Osteoblast (primary cell): Measurements from ENCODE around the gene TCP11L2. TPM values are rescaled to one million over a fixed set of nuclear protein-coding genes. Genes with fewer than 3 reads are reported as not detected.

ENCODE experiments used
- DNase-seq: peaks from one replicate; pipeline ENCODE4 v3.0.0; 2011; ENCODE audit warnings: low spot score, mixed read lengths; ENCODE audit not compliant: insufficient read length; ENCODE audit errors: missing footprints
- H2AFZ ChIP-seq: 2 replicates; pipeline ENCODE4 v1.6.0; 2011; ENCODE audit warnings: mild to moderate bottlenecking, low read length
- H3K27ac ChIP-seq: 2 replicates; pipeline ENCODE4 v1.5.1; 2011; ENCODE audit warnings: mild to moderate bottlenecking, low read depth, low read length, moderate library complexity
- H3K27me3 ChIP-seq: 2 replicates; pipeline ENCODE4 v1.6.0; 2012; ENCODE audit warnings: mild to moderate bottlenecking, control low read depth, inconsistent platforms, low read length, moderate library complexity; ENCODE audit not compliant: insufficient read depth
- H3K36me3 ChIP-seq: 2 replicates; pipeline ENCODE4 v1.5.1; 2011; ENCODE audit warnings: mild to moderate bottlenecking, low read length, control low read depth, moderate library complexity; ENCODE audit not compliant: insufficient read depth
- H3K4me1 ChIP-seq: 2 replicates; pipeline ENCODE4 v1.5.1; 2011; ENCODE audit warnings: mild to moderate bottlenecking, low read length, control low read depth, moderate library complexity; ENCODE audit not compliant: insufficient read depth
- H3K4me2 ChIP-seq: 2 replicates; pipeline ENCODE4 v1.6.0; 2011; ENCODE audit warnings: mild to moderate bottlenecking, low read length; ENCODE audit not compliant: insufficient read depth
- H3K4me3 ChIP-seq: fragments of 200-600 bp; sonication (generic); 3 replicates; pipeline ENCODE4 v1.5.1; 2012; ENCODE audit warnings: mild to moderate bottlenecking, low read length, inconsistent platforms; ENCODE audit not compliant: insufficient read depth
- H3K79me2 ChIP-seq: 2 replicates; pipeline ENCODE4 v1.6.0; 2012; ENCODE audit warnings: mild to moderate bottlenecking, low read length, control low read depth, inconsistent platforms; ENCODE audit not compliant: insufficient read depth
- H3K9me3 ChIP-seq: 2 replicates; pipeline ENCODE4 v1.5.1; 2011; ENCODE audit warnings: low read depth, low read length, control low read depth
- H4K20me1 ChIP-seq: 2 replicates; pipeline ENCODE4 v1.6.0; 2012; ENCODE audit warnings: mild to moderate bottlenecking, low read length, control low read depth; ENCODE audit not compliant: insufficient read depth
- CTCF ChIP-seq: IDR thresholded peaks from 2 replicates; pipeline ENCODE4 v1.5.1; 2011; ENCODE audit warnings: mild to moderate bottlenecking, low read depth, low read length, moderate library complexity; ENCODE audit errors: extremely low read depth
- total RNA-seq: library from RNA; depleted of rRNA; stranded (reverse); fragments of >200 nt; gene quantifications from 2 replicates; pipeline ENCODE4 v1.2.3, GENCODE V29; 2012

The TCP11L2 gene
- total RNA-seq, 1 donor = 109 TPM

DNA sequence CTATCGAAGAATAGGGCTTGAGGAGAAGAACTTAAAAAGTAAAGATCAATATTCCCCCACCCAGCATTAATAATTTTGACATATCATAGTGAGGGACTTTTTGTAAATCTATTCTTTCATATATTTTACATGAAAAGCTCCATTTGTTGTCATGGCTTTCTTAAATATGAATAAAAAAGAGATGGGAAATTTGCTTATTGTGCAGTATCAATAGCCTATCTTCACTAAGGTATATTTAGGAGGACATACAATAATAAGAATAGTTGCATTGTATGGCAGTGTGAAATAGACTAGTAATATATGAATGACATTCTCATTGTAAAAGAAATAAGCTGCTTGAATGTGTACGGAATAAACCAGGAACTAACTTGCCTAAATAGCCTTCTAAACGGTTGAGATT, 5.5 kb upstream of the TCP11L2 start:
- DNase-seq = no peak
- H3K9me3 ChIP-seq = no peaks in the 10 kb centered on the region
- H3K27ac ChIP-seq = no peak overlapping the region
- no peak overlapping the region for H3K4me3 ChIP-seq
- no peak overlapping the region for H2AFZ ChIP-seq
- H3K4me2 ChIP-seq = no peak overlapping the region
- H3K27me3 ChIP-seq = no peaks in the 10 kb centered on the region
- no peak for TF ChIP-seq CTCF
- no peaks in the 10 kb centered on the region for H3K36me3 ChIP-seq
- peaks cover 24% of the 10 kb centered on the region for H3K4me1 ChIP-seq
- H4K20me1 ChIP-seq = no peaks in the 10 kb centered on the region
- no peaks in the 10 kb centered on the region for H3K79me2 ChIP-seq

GRCh38 chr12:106297681-106298080, 4.9 kb upstream of the TCP11L2 start:
- Histone ChIP-seq H3K4me1 (peaks cover 24% of the 10 kb centered on the region), H4K20me1 (no peaks in the 10 kb centered on the region), H2AFZ (no peak overlapping the region), H3K27ac (no peak overlapping the region), H3K4me3 (no peak overlapping the region), H3K36me3 (no peaks in the 10 kb centered on the region), H3K9me3 (no peaks in the 10 kb centered on the region), H3K79me2 (no peaks in the 10 kb centered on the region), H3K4me2 (no peak overlapping the region), H3K27me3 (no peaks in the 10 kb centered on the region)
- no peak for DNase-seq
- TF ChIP-seq CTCF = no peak

- peak overlapping the region; percentile 27 for H2AFZ ChIP-seq
- H3K27ac ChIP-seq = no peak overlapping the region
- DNase-seq = no peak
- H3K79me2 ChIP-seq = peaks cover 7% of the 10 kb centered on the region
- H3K4me3 ChIP-seq = no peak overlapping the region
- H3K9me3 ChIP-seq = no peaks in the 10 kb centered on the region
- peaks cover 24% of the 10 kb centered on the region for H3K4me1 ChIP-seq
- H3K4me2 ChIP-seq = no peak overlapping the region
- H3K36me3 ChIP-seq = no peaks in the 10 kb centered on the region
- H4K20me1 ChIP-seq = no peaks in the 10 kb centered on the region
- no peak for TF ChIP-seq CTCF
- H3K27me3 ChIP-seq = no peaks in the 10 kb centered on the region
These were observed 3.2 kb upstream of the TCP11L2 start for GRCh38 chr12:106299202-106299774.

- Histone ChIP-seq H3K27me3 (no peaks in the 10 kb centered on the region), H2AFZ (no peak overlapping the region), H4K20me1 (no peaks in the 10 kb centered on the region), H3K4me1 (peaks cover 24% of the 10 kb centered on the region), H3K36me3 (no peaks in the 10 kb centered on the region), H3K9me3 (no peaks in the 10 kb centered on the region), H3K79me2 (peaks cover 7% of the 10 kb centered on the region), H3K4me3 (no peak overlapping the region), H3K4me2 (no peak overlapping the region), H3K27ac (no peak overlapping the region)
- TF ChIP-seq CTCF = no peak
- peak; percentile 59 for DNase-seq
These were observed 1.8 kb upstream of the TCP11L2 start for GRCh38 chr12:106300761-106301160.
